Motor neuron (in vitro differentiated cells): Measurements from ENCODE around the gene TMEM164. TPM values are rescaled to one million over a fixed set of nuclear protein-coding genes. Genes with fewer than 3 reads are reported as not detected.
A peak's percentile ranks its signal among the peaks of the same experiment; 100 is the strongest.

Experiments
- ATAC-seq, 8 experiments: fragments of 200-7000 bp; cut with Tn5 transposase; replicated peaks in 6 of 8; 2 replicates each; pipeline ENCODE4 v1.8.0; 2021; ENCODE audit warnings: mild to moderate bottlenecking in 8 of 8, moderate library complexity in 8 of 8
- H3K27ac ChIP-seq, 2 donors: fragments of 250-450 bp; sonication (Bioruptor Pico); 2 replicates each; pipeline ENCODE4 v1.9.0; 2021; ENCODE audit warnings: antibody characterized with exemption in 2 of 2, mild to moderate bottlenecking in 2 of 2, moderate library complexity in 1 of 2
- H3K4me1 ChIP-seq, 2 donors: fragments of 250-450 bp; sonication (Bioruptor Pico); replicated peaks in 1 of 2; 2 replicates each; pipeline ENCODE4 v1.6.1; 2021; ENCODE audit warnings: antibody characterized with exemption in 2 of 2, mild to moderate bottlenecking in 2 of 2, moderate library complexity in 1 of 2
- H3K4me3 ChIP-seq, 5 donors: fragments of 250-450 bp; sonication (Bioruptor Pico); 2 replicates each; pipeline ENCODE4 v1.9.0; 2021; ENCODE audit warnings: antibody characterized with exemption in 5 of 5, mild to moderate bottlenecking in 5 of 5, moderate library complexity in 4 of 5
- WGBS, 10 experiments: fragments of 450-650 bp; shearing (Covaris generic); methylation state at CpG; one replicate each; pipeline ENCODE4 v1.0.0; 2022; 5-methylcytosine and 5-hydroxymethylcytosine counted together
- in situ Hi-C, 9 experiments: fragments of 400-800 bp; cut with MboI; loops; one replicate each; pipeline ENCODE4 v1.15.0; 2021; ENCODE audit warnings: low sequenced_read_pairs in 9 of 9, low pct_unique_long_range_greater_than_20kb in 2 of 9; ENCODE audit not compliant: unreplicated experiment in 9 of 9
- total RNA-seq, 8 experiments: library from RNA; unstranded; fragments of 300-600 nt; gene quantifications; 2 replicates each; pipeline versions ENCODE4 v1.2.3 to v1.2.4, GENCODE V29; 2022

The TMEM164 gene
- total RNA-seq, 8 experiments from 2014 or later: 9.3 to 38.2 (median 19.1) TPM

- Histone ChIP-seq H3K4me3 (no peak overlapping the region), H3K4me1 (no peaks in the 10 kb centered on the region), H3K27ac (no peak overlapping the region)
- 49 to 100% (median 94%) methylated on average over 2 to 3 of the region's 3 CpGs; no CpG with 5 or more reads in 6 of the 10 experiments for WGBS, 10 experiments
- ATAC-seq: peak in 3 of 8 experiments; percentile 25 to 44 (median 34)
- in situ Hi-C loops: no loop called here
These were observed 105.5 kb downstream of the TMEM164 start for GRCh38 chrX:110108381-110108821.

GRCh38 chrX:110114260-110114776 is 111.4 kb downstream of the TMEM164 start:
- WGBS, 10 experiments: 33 to 100% (median 50%) methylated on average over 1 to 4 of the region's 4 CpGs; no CpG with 5 or more reads in 7 of the 10 experiments
- in situ Hi-C loops: no loop called here
- H3K4me1 ChIP-seq: no peaks in the 10 kb centered on the region
- no peak for ATAC-seq
- H3K27ac ChIP-seq: no peak overlapping the region
- no peak overlapping the region for H3K4me3 ChIP-seq

GRCh38 chrX:110116066-110116980 is 113.4 kb downstream of the TMEM164 start:
- H3K4me3 ChIP-seq: no peak overlapping the region
- in situ Hi-C loops: no loop called here
- no peaks in the 10 kb centered on the region for H3K4me1 ChIP-seq
- no peak overlapping the region for H3K27ac ChIP-seq
- WGBS, 10 experiments: 0 to 86% (median 40%) methylated on average over 1 of the region's 4 CpGs; no CpG with 5 or more reads in 5 of the 10 experiments
- no peak for ATAC-seq

GRCh38 chrX:110118530-110118929 is 115.6 kb downstream of the TMEM164 start:
- Histone ChIP-seq H3K27ac (no peak overlapping the region), H3K4me3 (no peak overlapping the region), H3K4me1 (no peaks in the 10 kb centered on the region)
- 35 to 80% (median 63%) methylated on average over 2 to 3 of the region's 4 CpGs; no CpG with 5 or more reads in 7 of the 10 experiments for WGBS, 10 experiments
- in situ Hi-C loops: no loop called here
- no peak for ATAC-seq

- Histone ChIP-seq H3K27ac (no peak overlapping the region), H3K4me3 (no peak overlapping the region), H3K4me1 (no peaks in the 10 kb centered on the region)
- in situ Hi-C loops: no loop called here
- no peak for ATAC-seq
- 32 to 80% (median 63%) methylated on average over 1 to 2 of the region's 2 CpGs; no CpG with 5 or more reads in 6 of the 10 experiments for WGBS, 10 experiments
These were observed 116.6 kb downstream of the TMEM164 start for GRCh38 chrX:110119480-110119879.

- no peak overlapping the region for H3K4me3 ChIP-seq
- no peaks in the 10 kb centered on the region for H3K4me1 ChIP-seq
- ATAC-seq: no peak
- WGBS, 10 experiments: 52% methylated on average over 2 of the region's 2 CpGs; no CpG with 5 or more reads in 9 of the 10 experiments
- in situ Hi-C loops: no loop called here
- no peak overlapping the region for H3K27ac ChIP-seq
These were observed 117.1 kb downstream of the TMEM164 start for GRCh38 chrX:110120025-110120424.

- no peak for ATAC-seq
- Histone ChIP-seq H3K27ac (no peak overlapping the region), H3K4me1 (peaks cover 7 to 8% of the 10 kb centered on the region in 2 donors), H3K4me3 (no peak overlapping the region)
- in situ Hi-C loops: no loop called here
- WGBS, 10 experiments: 20 to 71% methylated on average over 2 to 3 of the region's 3 CpGs; no CpG with 5 or more reads in 8 of the 10 experiments
These were observed 120.4 kb downstream of the TMEM164 start for GRCh38 chrX:110123331-110123782.

- 0 to 12% (median 4%) methylated on average over 1 to 4 of the region's 9 CpGs; no CpG with 5 or more reads in 6 of the 10 experiments for WGBS, 10 experiments
- Histone ChIP-seq H3K27ac (no peak overlapping the region), H3K4me3 (no peak overlapping the region), H3K4me1 (peaks cover 7 to 8% of the 10 kb centered on the region in 2 donors)
- peak in 6 of 8 experiments; percentile 67 to 87 (median 76) for ATAC-seq
- in situ Hi-C loops: loop anchor here in 4 of 9 experiments (25.0 kb wide), 2 partner anchors 88 to 213 kb away; no protein-coding TSS in a partner anchor
These were observed 122.7 kb downstream of the TMEM164 start for GRCh38 chrX:110125446-110126162.

GRCh38 chrX:110131031-110131430 is 128.1 kb downstream of the TMEM164 start:
- Histone ChIP-seq H3K4me3 (no peak overlapping the region), H3K27ac (no peak overlapping the region), H3K4me1 (peaks cover 2 to 7% of the 10 kb centered on the region in 2 donors)
- in situ Hi-C loops: loop anchor here in 4 of 9 experiments (25.0 kb wide), 2 partner anchors 94 to 219 kb away; no protein-coding TSS in a partner anchor
- ATAC-seq: no peak
- 67% methylated on average over 1 of the region's 1 CpG; no CpG with 5 or more reads in 9 of the 10 experiments for WGBS, 10 experiments

GRCh38 chrX:110132450-110133114 is 129.7 kb downstream of the TMEM164 start:
- Histone ChIP-seq H3K27ac (no peak overlapping the region), H3K4me1 (peaks cover 0 to 2% of the 10 kb centered on the region in 2 donors), H3K4me3 (no peak overlapping the region)
- in situ Hi-C loops: loop anchor here in 4 of 9 experiments (25.0 kb wide), 2 partner anchors 95 to 220 kb away; no protein-coding TSS in a partner anchor
- no peak for ATAC-seq
- 100% methylated on average over 1 of the region's 1 CpG; no CpG with 5 or more reads in 9 of the 10 experiments for WGBS, 10 experiments

GRCh38 chrX:110133735-110134370 is 130.9 kb downstream of the TMEM164 start:
- no peak for ATAC-seq
- WGBS, 10 experiments: 40 to 86% (median 79%) methylated on average over 1 to 4 of the region's 5 CpGs; no CpG with 5 or more reads in 6 of the 10 experiments
- H3K4me1 ChIP-seq: peaks cover 0 to 2% of the 10 kb centered on the region in 2 donors
- in situ Hi-C loops: loop anchor here in 4 of 9 experiments (25.0 kb wide), 2 partner anchors 97 to 222 kb away; no protein-coding TSS in a partner anchor
- no peak overlapping the region for H3K4me3 ChIP-seq
- no peak overlapping the region for H3K27ac ChIP-seq
